DOHH2 (cell line): ENCODE measurements around the gene PLAAT1.

ENCODE experiments used
- H3F3A ChIP-seq: fragments of 200-600 bp; sonication (generic), shearing (Covaris generic); 2 replicates; pipeline ENCODE4 v1.6.0; 2016; ENCODE audit warnings: antibody characterized with exemption, mild to moderate bottlenecking; ENCODE audit not compliant: control insufficient read depth, insufficient read depth
- H3K27ac ChIP-seq: fragments of 200-600 bp; sonication (generic); 2 replicates; pipeline ENCODE4 v1.5.1; 2014; ENCODE audit warnings: low read depth, mild to moderate bottlenecking, low read length, moderate library complexity
- H3K27me3 ChIP-seq: fragments of 200-600 bp; sonication (generic); 2 replicates; pipeline ENCODE4 v1.6.1; 2014; ENCODE audit warnings: mild to moderate bottlenecking, low read length, mixed read lengths; ENCODE audit not compliant: control insufficient read depth
- H3K36me3 ChIP-seq: fragments of 200-600 bp; sonication (generic); 2 replicates; pipeline ENCODE4 v1.6.1; 2014; ENCODE audit warnings: mild to moderate bottlenecking, low read length, moderate library complexity, mixed read lengths; ENCODE audit not compliant: control insufficient read depth
- H3K4me1 ChIP-seq: fragments of 200-600 bp; sonication (generic); 2 replicates; pipeline ENCODE4 v1.6.1; 2014; ENCODE audit warnings: mild to moderate bottlenecking, low read length, mixed read lengths; ENCODE audit not compliant: control insufficient read depth
- H3K4me2 ChIP-seq: fragments of 200-600 bp; sonication (generic); 2 replicates; pipeline ENCODE4 v1.6.0; 2014; ENCODE audit warnings: mild to moderate bottlenecking, low read length, moderate library complexity
- H3K4me3 ChIP-seq: fragments of 200-600 bp; sonication (generic); 2 replicates; pipeline ENCODE4 v1.5.1; 2014; ENCODE audit warnings: mild to moderate bottlenecking, low read length, mixed read lengths
- H3K79me2 ChIP-seq: fragments of 200-600 bp; sonication (generic); 2 replicates; pipeline ENCODE4 v1.6.1; 2014; ENCODE audit warnings: mild to moderate bottlenecking, low read length, mixed read lengths; ENCODE audit not compliant: control insufficient read depth
- H3K9me2 ChIP-seq: fragments of 200-600 bp; sonication (generic); replicated peaks from 2 replicates; pipeline ENCODE4 v1.6.1; 2014; ENCODE audit warnings: mild to moderate bottlenecking, low read length, mixed read lengths; ENCODE audit not compliant: control insufficient read depth
- H3K9me3 ChIP-seq: fragments of 200-600 bp; sonication (generic); 2 replicates; pipeline ENCODE4 v1.6.1; 2014; ENCODE audit warnings: antibody characterized with exemption, low read length, mixed read lengths; ENCODE audit not compliant: control insufficient read depth, insufficient read depth
- H4K20me1 ChIP-seq: fragments of 200-600 bp; sonication (generic); 2 replicates; pipeline ENCODE4 v1.6.0; 2014; ENCODE audit warnings: low read depth, mild to moderate bottlenecking, antibody characterized with exemption, low read length, moderate library complexity; ENCODE audit not compliant: control insufficient read depth, insufficient read depth
- EZH2phosphoT487 ChIP-seq: fragments of 200-600 bp; sonication (generic); IDR thresholded peaks from 2 replicates; pipeline ENCODE4 v1.6.1; 2017; ENCODE audit warnings: borderline replicate concordance, mild to moderate bottlenecking, antibody characterized with exemption, low read length, moderate library complexity, mixed read lengths
- TF ChIP-seq, protein P1 (sequence below): fragments of 200-600 bp; sonication (generic); IDR thresholded peaks from one replicate; pipeline ENCODE4 v1.5.1; 2014; ENCODE audit warnings: antibody characterized with exemption, mild to moderate bottlenecking, low read depth, low read length; ENCODE audit not compliant: poor library complexity, severe bottlenecking

PLAAT1 gene

DNA sequence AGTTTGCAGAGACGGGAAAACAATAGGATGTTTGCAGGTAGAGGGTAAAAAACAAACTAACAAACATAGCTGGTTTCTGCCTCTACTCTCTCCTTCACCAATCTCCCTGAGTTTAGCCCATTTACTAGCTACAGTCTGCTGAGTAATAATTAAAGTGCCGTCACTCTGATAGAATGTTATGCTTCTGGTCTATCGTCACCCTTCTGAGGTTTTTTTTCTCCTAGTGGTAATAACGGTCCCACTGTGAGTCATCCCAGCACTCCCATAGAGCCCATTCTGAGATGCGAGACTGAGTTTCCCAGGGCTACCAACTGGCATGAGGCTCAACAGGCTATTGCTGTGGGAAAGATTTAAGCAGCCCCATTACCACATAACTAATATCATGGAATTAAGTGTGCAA is 56.4 kb downstream of the PLAAT1 start:
- Histone ChIP-seq H3K79me2 (no peaks in the 10 kb centered on the region), H3K4me2 (no peak overlapping the region), H3K4me3 (no peak overlapping the region), H3K9me3 (no peaks in the 10 kb centered on the region; the same call in 1 of the 2 replicates), H3K27ac (no peak overlapping the region), H3K36me3 (no peaks in the 10 kb centered on the region), H3K27me3 (no peaks in the 10 kb centered on the region), H3K4me1 (no peaks in the 10 kb centered on the region), H4K20me1 (no peaks in the 10 kb centered on the region), H3K9me2 (no peaks in the 10 kb centered on the region), H3F3A (no peaks in the 10 kb centered on the region)
- TF ChIP-seq, protein P1, sequence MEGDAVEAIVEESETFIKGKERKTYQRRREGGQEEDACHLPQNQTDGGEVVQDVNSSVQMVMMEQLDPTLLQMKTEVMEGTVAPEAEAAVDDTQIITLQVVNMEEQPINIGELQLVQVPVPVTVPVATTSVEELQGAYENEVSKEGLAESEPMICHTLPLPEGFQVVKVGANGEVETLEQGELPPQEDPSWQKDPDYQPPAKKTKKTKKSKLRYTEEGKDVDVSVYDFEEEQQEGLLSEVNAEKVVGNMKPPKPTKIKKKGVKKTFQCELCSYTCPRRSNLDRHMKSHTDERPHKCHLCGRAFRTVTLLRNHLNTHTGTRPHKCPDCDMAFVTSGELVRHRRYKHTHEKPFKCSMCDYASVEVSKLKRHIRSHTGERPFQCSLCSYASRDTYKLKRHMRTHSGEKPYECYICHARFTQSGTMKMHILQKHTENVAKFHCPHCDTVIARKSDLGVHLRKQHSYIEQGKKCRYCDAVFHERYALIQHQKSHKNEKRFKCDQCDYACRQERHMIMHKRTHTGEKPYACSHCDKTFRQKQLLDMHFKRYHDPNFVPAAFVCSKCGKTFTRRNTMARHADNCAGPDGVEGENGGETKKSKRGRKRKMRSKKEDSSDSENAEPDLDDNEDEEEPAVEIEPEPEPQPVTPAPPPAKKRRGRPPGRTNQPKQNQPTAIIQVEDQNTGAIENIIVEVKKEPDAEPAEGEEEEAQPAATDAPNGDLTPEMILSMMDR = no peak

DNA sequence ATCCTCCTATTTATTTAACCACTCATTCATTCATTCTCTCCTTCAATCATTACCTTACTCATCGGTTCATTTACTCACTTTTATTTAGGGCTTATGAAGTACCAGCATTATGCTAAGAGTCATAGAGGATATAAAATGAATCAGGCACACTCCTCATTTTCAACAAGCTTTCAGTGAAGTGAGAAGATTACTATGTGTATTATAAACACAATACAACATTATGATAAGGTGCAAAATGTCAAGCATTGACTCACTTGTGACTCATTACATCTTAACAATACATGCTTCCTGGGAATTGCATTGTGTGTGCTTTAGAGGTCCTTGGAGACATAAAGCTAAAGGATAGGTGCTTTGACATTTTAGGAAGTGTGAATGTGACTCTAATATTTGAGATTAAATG is 60.4 kb downstream of the PLAAT1 start:
- no peaks in the 10 kb centered on the region for H3K36me3 ChIP-seq
- no peak overlapping the region for H3K4me3 ChIP-seq
- H4K20me1 ChIP-seq = no peaks in the 10 kb centered on the region
- no peak for TF ChIP-seq EZH2phosphoT487
- TF ChIP-seq, protein P1 = no peak
- no peaks in the 10 kb centered on the region for H3K79me2 ChIP-seq
- H3F3A ChIP-seq = no peaks in the 10 kb centered on the region
- H3K27ac ChIP-seq = no peak overlapping the region
- no peaks in the 10 kb centered on the region for H3K27me3 ChIP-seq
- H3K4me2 ChIP-seq = no peak overlapping the region
- no peaks in the 10 kb centered on the region for H3K9me3 ChIP-seq
- no peaks in the 10 kb centered on the region for H3K4me1 ChIP-seq
- no peaks in the 10 kb centered on the region for H3K9me2 ChIP-seq

DNA sequence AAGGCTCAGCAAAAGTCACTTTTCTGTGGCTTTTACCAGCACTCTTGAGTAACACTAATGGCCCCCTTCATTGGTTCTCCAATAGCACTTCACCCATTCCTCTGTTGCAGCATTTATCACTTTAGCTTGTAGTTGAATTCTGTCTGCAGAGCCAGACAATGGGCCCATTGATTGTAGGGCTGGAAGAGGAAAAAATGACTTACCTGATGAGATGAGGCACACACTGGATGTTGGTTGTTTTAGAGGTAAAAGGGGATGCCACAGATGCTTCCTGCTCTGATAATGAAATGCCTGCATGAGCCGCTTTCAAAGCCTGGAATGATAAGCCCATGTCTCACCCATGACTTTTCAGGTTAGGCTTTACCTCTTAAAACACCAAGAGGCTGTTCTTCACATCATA is 64.3 kb downstream of the PLAAT1 start:
- Histone ChIP-seq H3K9me3 (no peaks in the 10 kb centered on the region), H3K79me2 (no peaks in the 10 kb centered on the region), H3K4me2 (no peak overlapping the region), H3K9me2 (no peaks in the 10 kb centered on the region), H3K36me3 (no peaks in the 10 kb centered on the region), H3K4me1 (no peaks in the 10 kb centered on the region), H3F3A (no peaks in the 10 kb centered on the region), H3K27ac (no peak overlapping the region), H3K27me3 (no peaks in the 10 kb centered on the region), H4K20me1 (no peaks in the 10 kb centered on the region), H3K4me3 (no peak overlapping the region)
- TF ChIP-seq, protein P1 = no peak
- no peak for TF ChIP-seq EZH2phosphoT487
